HCT116 (cell line): ENCODE results near the gene CALN1. TPM values are rescaled to one million over a fixed set of nuclear protein-coding genes. Genes with fewer than 3 reads are reported as not detected.

ENCODE experiments used
- ATAC-seq: fragments of 200-7000 bp; cut with Tn5 transposase; 2 replicates; pipeline ENCODE4 v1.9.1; 2020; ENCODE audit warnings: mild to moderate bottlenecking, moderate library complexity
- BruUV-seq: library from RNA; stranded (reverse); fragments of 400-500 nt; replicated peaks from 2 replicates; lab custom pipeline; 2021; lab: Mats Ljungman, UMichigan
- CTCF ChIA-PET: fragments of 300-600 bp; sonication (Branson Sonifier 250); formaldehyde crosslinking; loops from one replicate; lab custom pipeline; 2021; ENCODE audit warnings: antibody characterized with exemption; lab: Charles Lee
- POLR2A ChIA-PET: fragments of 300-600, 350-600 bp; sonication (Branson Sonifier 250); formaldehyde crosslinking; loops from one replicate; lab custom pipeline; 2021; ENCODE audit warnings: antibody characterized with exemption; lab: Charles Lee
- RAD21 ChIA-PET, 2 experiments: fragments of 300-600 bp; sonication (Branson Sonifier 250); formaldehyde crosslinking; loops; one replicate each; lab custom pipeline; 2023; ENCODE audit warnings: low total read pairs in 2 of 2; ENCODE audit not compliant: uncharacterized antibody in 2 of 2, unreplicated experiment in 2 of 2, low non-redundant PET in 1 of 2; lab: Charles Lee
- DNase-seq: peaks from one replicate; pipeline ENCODE4 v3.0.0-alpha.2; 2010; ENCODE audit warnings: low read depth, low spot score
- H2AFZ ChIP-seq: fragments of 200-600 bp; shearing (Covaris generic), sonication (generic); 2 replicates; pipeline ENCODE4 v1.6.1; 2017; ENCODE audit warnings: low read depth, mixed run types, mixed read lengths, antibody characterized with exemption, low read length; ENCODE audit not compliant: poor library complexity, severe bottlenecking
- H3K27ac ChIP-seq: 2 replicates; pipeline ENCODE4 v1.5.1; 2012; ENCODE audit warnings: low read depth, low read length
- H3K27me3 ChIP-seq: fragments of 200-600 bp; sonication (generic); 2 replicates; pipeline ENCODE4 v1.6.1; 2016; ENCODE audit warnings: mixed run types, low read length, mixed read lengths; ENCODE audit not compliant: insufficient read depth
- H3K36me3 ChIP-seq, 2 experiments: fragments of 200-500 bp in 1 of 2; fragments of 200-600 bp in 1 of 2; sonication (Bioruptor generic) in 1 of 2; sonication (generic) in 1 of 2; 2 replicates each; pipeline versions ENCODE4 v1.5.1 to v1.6.1; 2014 to 2016; ENCODE audit warnings: low read length in 2 of 2, inconsistent platforms in 1 of 2, mixed read lengths in 1 of 2, mixed run types in 1 of 2; ENCODE audit not compliant: insufficient read depth in 2 of 2, control insufficient read depth in 1 of 2
- H3K4me1 ChIP-seq, 2 experiments: fragments of 200-600 bp in 1 of 2; sonication (generic) in 1 of 2; 2 replicates each; pipeline versions ENCODE4 v1.5.1 to v1.6.1; 2012 to 2017; ENCODE audit warnings: low read length in 2 of 2, inconsistent platforms in 1 of 2, mild to moderate bottlenecking in 1 of 2, mixed read lengths in 1 of 2, mixed run types in 1 of 2, moderate library complexity in 1 of 2; ENCODE audit not compliant: insufficient read depth in 2 of 2, control insufficient read depth in 1 of 2
- H3K4me2 ChIP-seq: fragments of 200-600 bp; sonication (generic); 2 replicates; pipeline ENCODE4 v1.6.1; 2017; ENCODE audit warnings: mixed run types, low read length, mixed read lengths
- H3K4me3 ChIP-seq, 2 experiments: fragments of 200-600 bp in 1 of 2; sonication (generic) in 1 of 2; replicated peaks in 1 of 2; 2 replicates each; pipeline ENCODE4 v1.5.1; 2011 to 2016; ENCODE audit warnings: low read length in 2 of 2, control low read depth in 1 of 2, low read depth in 1 of 2, mild to moderate bottlenecking in 1 of 2, mixed read lengths in 1 of 2, mixed run types in 1 of 2
- H3K79me2 ChIP-seq: fragments of 200-600 bp; sonication (generic); 2 replicates; pipeline ENCODE4 v1.6.1; 2017; ENCODE audit warnings: mild to moderate bottlenecking, mixed run types, low read length, moderate library complexity, mixed read lengths; ENCODE audit not compliant: insufficient read depth
- H3K9ac ChIP-seq: fragments of 200-600 bp; sonication (generic); 2 replicates; pipeline ENCODE4 v1.6.1; 2016; ENCODE audit warnings: low read length, mixed read lengths
- H3K9me2 ChIP-seq: fragments of 200-600 bp; sonication (generic), shearing (Covaris generic); 2 replicates; pipeline ENCODE4 v1.6.1; 2017; ENCODE audit warnings: mixed run types, mild to moderate bottlenecking, moderate library complexity; ENCODE audit not compliant: insufficient read depth
- H3K9me3 ChIP-seq, 2 experiments: fragments of 200-500 bp in 1 of 2; fragments of 200-600 bp in 1 of 2; sonication (Bioruptor generic) in 1 of 2; sonication (generic) in 1 of 2; 2 replicates each; pipeline ENCODE4 v1.6.1; 2014 to 2017; ENCODE audit warnings: low read length in 2 of 2, mixed read lengths in 2 of 2, inconsistent platforms in 1 of 2, low read depth in 1 of 2, mild to moderate bottlenecking in 1 of 2, mixed run types in 1 of 2, moderate library complexity in 1 of 2; ENCODE audit not compliant: control insufficient read depth in 1 of 2, insufficient read depth in 1 of 2
- H4K20me1 ChIP-seq: fragments of 200-600 bp; sonication (generic), shearing (Covaris generic); 2 replicates; pipeline ENCODE4 v1.6.1; 2017; ENCODE audit warnings: mixed run types, mild to moderate bottlenecking, moderate library complexity; ENCODE audit not compliant: insufficient read depth
- ATF3 ChIP-seq: IDR thresholded peaks from 2 replicates; pipeline ENCODE4 v1.6.1; 2012
- CEBPB ChIP-seq: IDR thresholded peaks from 2 replicates; pipeline ENCODE4 v1.6.1; 2012; ENCODE audit warnings: low read depth
- CTCF ChIP-seq, 3 experiments: fragments of 200-600 bp in 1 of 3; sonication (generic) in 1 of 3; IDR thresholded peaks in 2 of 3; conservative IDR thresholded peaks in 1 of 3; 2 replicates each; pipeline ENCODE4 v1.5.1; 2012 to 2017; ENCODE audit warnings: low read depth in 2 of 3, low read length in 2 of 3, antibody characterized with exemption in 1 of 3, borderline replicate concordance in 1 of 3, control low read depth in 1 of 3, mild to moderate bottlenecking in 1 of 3, mixed read lengths in 1 of 3, mixed run types in 1 of 3, moderate library complexity in 1 of 3; ENCODE audit not compliant: insufficient read depth in 1 of 3
- EGR1 ChIP-seq: IDR thresholded peaks from 2 replicates; pipeline ENCODE4 v1.6.1; 2012; ENCODE audit warnings: low read depth
- ELF1 ChIP-seq: IDR thresholded peaks from 2 replicates; pipeline ENCODE4 v1.6.1; 2012; ENCODE audit warnings: low read depth, borderline replicate concordance
- EZH2 ChIP-seq: fragments of 200-600 bp; sonication (generic); IDR thresholded peaks from 2 replicates; pipeline ENCODE4 v1.6.1; 2017; ENCODE audit warnings: antibody characterized with exemption, mixed run types
- EZH2phosphoT487 ChIP-seq: fragments of 200-600 bp; IDR thresholded peaks from 2 replicates; pipeline ENCODE4 v1.6.1; 2018; ENCODE audit warnings: antibody characterized with exemption, borderline replicate concordance
- FOSL1 ChIP-seq: IDR thresholded peaks from 2 replicates; pipeline ENCODE4 v1.6.1; 2012; ENCODE audit warnings: low read depth
- JUND ChIP-seq: IDR thresholded peaks from 2 replicates; pipeline ENCODE4 v1.6.1; 2012
- POLR2A ChIP-seq: IDR thresholded peaks from 2 replicates; pipeline ENCODE4 v1.7.0; 2011; ENCODE audit warnings: borderline replicate concordance; ENCODE audit not compliant: insufficient read depth, insufficient read length; ENCODE audit errors: extremely low read depth
- RAD21 ChIP-seq: IDR thresholded peaks from 2 replicates; pipeline ENCODE4 v1.6.1; 2012; ENCODE audit warnings: low read depth, mild to moderate bottlenecking
- REST ChIP-seq: IDR thresholded peaks from 2 replicates; pipeline ENCODE4 v1.6.1; 2012; ENCODE audit warnings: low read depth
- SIN3A ChIP-seq: IDR thresholded peaks from 2 replicates; pipeline ENCODE4 v1.6.1; 2012; ENCODE audit warnings: low read depth
- SP1 ChIP-seq: IDR thresholded peaks from 2 replicates; pipeline ENCODE4 v1.6.1; 2012; ENCODE audit warnings: low read depth
- SRF ChIP-seq: IDR thresholded peaks from 2 replicates; pipeline ENCODE4 v1.6.1; 2012; ENCODE audit warnings: low read depth
- ZFX ChIP-seq: fragments of 450-650 bp; IDR thresholded peaks from 2 replicates; pipeline ENCODE4 v1.6.1; 2017
- intact Hi-C: fragments of 100-400 bp; cut with micrococcal nuclease; formaldehyde crosslinking; loops from 2 replicates; pipeline ENCODE4 v1.10.0; 2022
- total RNA-seq: library from RNA; stranded (reverse); gene quantifications from one replicate; pipeline ENCODE4 v1.2.1, GENCODE V29; 2021; ENCODE audit not compliant: unreplicated experiment
- TF ChIP-seq, protein P1 (sequence below): IDR thresholded peaks from 2 replicates; pipeline ENCODE4 v1.6.1; 2012

CALN1 gene
- total RNA-seq, 1 experiment from 2014 or later: 0.17 TPM

- H3K4me2 ChIP-seq: no peak overlapping the region
- intact Hi-C loops: no loop called here
- no peak overlapping the region for H3K9ac ChIP-seq
- DNase-seq (no peak), ATAC-seq (no peak)
- no peak overlapping the region for H3K27ac ChIP-seq
- H2AFZ ChIP-seq: no peak overlapping the region
- ChIA-PET RAD21 (no interaction called here), POLR2A (no interaction called here), CTCF (no interaction called here)
- H3K4me3 ChIP-seq: no peak overlapping the region
- H3K4me1 ChIP-seq: no peaks in the 10 kb centered on the region
- no peaks in the 10 kb centered on the region for H3K27me3 ChIP-seq
- no peaks in the 10 kb centered on the region for H3K9me2 ChIP-seq
- peaks cover 0 to 5% of the 10 kb centered on the region in 2 experiments; a peak in 2 of 4 replicates for H3K9me3 ChIP-seq
- BruUV-seq: no TSS peak
- H3K36me3 ChIP-seq: no peaks in the 10 kb centered on the region
- no peak for TF ChIP-seq EZH2
- TF ChIP-seq, protein P1, sequence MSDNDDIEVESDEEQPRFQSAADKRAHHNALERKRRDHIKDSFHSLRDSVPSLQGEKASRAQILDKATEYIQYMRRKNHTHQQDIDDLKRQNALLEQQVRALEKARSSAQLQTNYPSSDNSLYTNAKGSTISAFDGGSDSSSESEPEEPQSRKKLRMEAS: no peak
- no peak for TF ChIP-seq FOSL1
- no peak for TF ChIP-seq EGR1
- no peak for TF ChIP-seq ZFX
- no peak for TF ChIP-seq SIN3A
- TF ChIP-seq, all 23 proteins: peak for 0
- Histone ChIP-seq H4K20me1 (no peaks in the 10 kb centered on the region), H3K79me2 (no peaks in the 10 kb centered on the region)
Observed at GRCh38 chr7:72040641-72041040, 371.5 kb downstream of the CALN1 start.

GRCh38 chr7:72039460-72039859, 372.7 kb downstream of the CALN1 start:
- Histone ChIP-seq H3K9ac (no peak overlapping the region), H3K9me3 (peaks cover 0 to 5% of the 10 kb centered on the region in 2 experiments; a peak in 2 of 4 replicates), H3K79me2 (no peaks in the 10 kb centered on the region), H3K36me3 (no peaks in the 10 kb centered on the region), H3K4me2 (no peak overlapping the region), H3K4me3 (no peak overlapping the region), H3K4me1 (no peaks in the 10 kb centered on the region), H2AFZ (no peak overlapping the region), H3K9me2 (no peaks in the 10 kb centered on the region), H3K27me3 (no peaks in the 10 kb centered on the region), H3K27ac (no peak overlapping the region), H4K20me1 (no peaks in the 10 kb centered on the region)
- intact Hi-C loops: no loop called here
- ChIA-PET POLR2A (no interaction called here), CTCF (no interaction called here), RAD21 (no interaction called here)
- BruUV-seq: no TSS peak
- TF ChIP-seq EGR1: no peak
- TF ChIP-seq FOSL1: no peak
- TF ChIP-seq ATF3: no peak
- no peak for TF ChIP-seq SRF
- TF ChIP-seq JUND: no peak
- TF ChIP-seq, protein P1: no peak
- no peak for TF ChIP-seq SIN3A
- TF ChIP-seq ZFX: no peak
- TF ChIP-seq SP1: no peak
- TF ChIP-seq CEBPB: no peak
- no peak for TF ChIP-seq RAD21
- no peak for TF ChIP-seq POLR2A
- no peak for TF ChIP-seq REST
- no peak for TF ChIP-seq EZH2
- TF ChIP-seq ELF1: no peak
- TF ChIP-seq CTCF (IDR thresholded peaks at IDR 0.05 in 2 of 3, conservative IDR thresholded peaks at IDR 0.05 in 1 of 3; ENCODE audit: borderline replicate concordance in 1 of 3, insufficient read depth in 1 of 3, low read depth in 2 of 3, low read length in 2 of 3): no peak
- TF ChIP-seq EZH2phosphoT487: no peak
- DNase-seq: no peak
- no peak for ATAC-seq
